Measurements from ENCODE around the gene C1orf167. TPM values are rescaled to one million over a fixed set of nuclear protein-coding genes. Genes with fewer than 3 reads are reported as not detected.

The C1orf167 gene
- total and polyA plus RNA-seq, 2 donors (not counting 1 experiment from before 2014, with no cell fraction given), result not detected

DNA sequence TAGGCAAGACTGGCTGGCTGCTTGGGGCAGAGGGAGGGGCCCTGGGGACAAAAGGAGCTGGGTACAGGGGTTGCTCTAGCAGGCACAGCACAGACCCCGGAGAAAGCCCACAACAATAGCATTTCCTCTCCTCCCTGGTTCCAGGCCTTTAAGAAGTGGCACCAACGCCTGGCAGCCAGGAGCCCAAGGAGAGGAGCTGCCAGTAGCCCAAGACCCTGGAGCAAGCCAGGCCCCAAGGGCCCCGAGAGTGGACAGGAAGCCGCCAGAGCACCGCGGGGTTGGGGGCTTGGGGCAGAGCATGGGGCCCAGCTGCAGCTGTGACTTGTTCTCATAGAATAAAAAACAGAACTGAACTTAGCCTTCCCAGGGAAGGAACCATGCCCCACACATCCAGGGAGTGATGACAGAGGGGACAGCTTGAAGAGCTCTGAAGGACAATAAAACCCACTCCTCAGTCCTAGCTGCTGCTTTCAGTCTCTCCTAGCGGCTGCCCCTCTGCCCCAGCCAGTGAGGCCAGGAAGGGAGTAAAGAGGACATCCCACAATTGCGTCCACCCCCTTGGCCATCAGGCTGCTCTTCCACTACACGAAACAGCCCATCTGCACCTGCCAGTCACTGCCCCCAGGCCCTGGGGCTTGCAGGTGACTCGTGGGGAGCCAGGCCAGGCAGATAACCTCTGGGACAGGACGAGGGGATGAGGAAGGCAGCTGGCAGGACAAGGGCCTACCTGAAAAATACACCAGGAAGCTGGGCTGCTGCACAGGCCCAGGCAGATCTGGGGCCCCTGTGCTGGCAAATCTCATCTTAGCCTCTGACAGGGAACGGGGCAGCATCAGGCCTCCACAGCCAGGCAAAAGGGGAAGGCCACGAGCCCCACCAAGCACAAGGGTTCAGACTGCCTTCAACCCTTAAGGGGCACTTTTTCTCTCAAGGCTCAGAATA, 27.4 kb downstream of the C1orf167 start:
- H3K4me1 ChIP-seq (ENCODE audit: control insufficient read depth in 2 of 2, insufficient read depth in 2 of 2, low read length in 2 of 2), result peaks cover 19 to 28% of the 10 kb centered on the region in 2 donors
- H3K4me3 Mint-ChIP-seq, result no peak overlapping the region
- H3K27ac ChIP-seq (ENCODE audit: low read length in 2 of 2), result no peak overlapping the region
- H3K4me3 ChIP-seq (ENCODE audit: control extremely low read depth in 1 of 5, extremely low read depth in 1 of 5, insufficient read depth in 1 of 5, low read depth in 2 of 5, low read length in 4 of 5), result no peak overlapping the region
- TF ChIP-seq EZH2 (IDR thresholded peaks at IDR 0.05; ENCODE audit: borderline replicate concordance, insufficient read depth, low read depth, low read length, poor library complexity, severe bottlenecking), result no peak
- TF ChIP-seq, protein P1, sequence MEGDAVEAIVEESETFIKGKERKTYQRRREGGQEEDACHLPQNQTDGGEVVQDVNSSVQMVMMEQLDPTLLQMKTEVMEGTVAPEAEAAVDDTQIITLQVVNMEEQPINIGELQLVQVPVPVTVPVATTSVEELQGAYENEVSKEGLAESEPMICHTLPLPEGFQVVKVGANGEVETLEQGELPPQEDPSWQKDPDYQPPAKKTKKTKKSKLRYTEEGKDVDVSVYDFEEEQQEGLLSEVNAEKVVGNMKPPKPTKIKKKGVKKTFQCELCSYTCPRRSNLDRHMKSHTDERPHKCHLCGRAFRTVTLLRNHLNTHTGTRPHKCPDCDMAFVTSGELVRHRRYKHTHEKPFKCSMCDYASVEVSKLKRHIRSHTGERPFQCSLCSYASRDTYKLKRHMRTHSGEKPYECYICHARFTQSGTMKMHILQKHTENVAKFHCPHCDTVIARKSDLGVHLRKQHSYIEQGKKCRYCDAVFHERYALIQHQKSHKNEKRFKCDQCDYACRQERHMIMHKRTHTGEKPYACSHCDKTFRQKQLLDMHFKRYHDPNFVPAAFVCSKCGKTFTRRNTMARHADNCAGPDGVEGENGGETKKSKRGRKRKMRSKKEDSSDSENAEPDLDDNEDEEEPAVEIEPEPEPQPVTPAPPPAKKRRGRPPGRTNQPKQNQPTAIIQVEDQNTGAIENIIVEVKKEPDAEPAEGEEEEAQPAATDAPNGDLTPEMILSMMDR (IDR thresholded peaks at IDR 0.05), result no peak
- peaks cover 2% of the 10 kb centered on the region for H3K79me2 ChIP-seq (ENCODE audit: control insufficient read depth, insufficient read depth, low read length)
- ChIA-PET CTCF (interaction anchor here (1.0 kb wide), 1 partner anchor 49 kb away, joined by 3 read pairs; no protein-coding TSS in a partner anchor), POLR2A (no interaction called here)
- 87% methylated on average over 13 of the region's 13 CpGs for WGBS (ENCODE audit: insufficient coverage)
- intact Hi-C loops (cut with micrococcal nuclease), result no loop called here
- H3K27me3 ChIP-seq (replicated peaks in 1 of 4; ENCODE audit: control extremely low read depth in 1 of 4, control insufficient read depth in 3 of 4, insufficient read depth in 4 of 4, low read length in 3 of 4), result no peaks in the 10 kb centered on the region
- no peak overlapping the region for H3K4me2 ChIP-seq (replicated peaks; ENCODE audit: low read depth, low read length, poor library complexity, severe bottlenecking)
- peaks cover 0 to 45% of the 10 kb centered on the region in 2 experiments for H3K36me3 ChIP-seq (replicated peaks in 1 of 2; ENCODE audit: control extremely low read depth in 1 of 2, control insufficient read depth in 1 of 2, extremely low read depth in 1 of 2, insufficient read depth in 2 of 2, low read length in 1 of 2)
- H2AFZ ChIP-seq (ENCODE audit: insufficient read depth, low read depth, low read length, poor library complexity, severe bottlenecking), result no peak overlapping the region
- H4K20me1 ChIP-seq (ENCODE audit: control insufficient read depth, insufficient read depth, low read length, poor library complexity, severe bottlenecking), result peaks cover 4% of the 10 kb centered on the region
- DNase-seq (no peak), ATAC-seq (ENCODE audit: low read depth) (no peak)
- H3K9me3 ChIP-seq (ENCODE audit: control extremely low read depth in 1 of 3, control insufficient read depth in 2 of 3, insufficient read depth in 1 of 3, low read length in 2 of 3), result no peaks in the 10 kb centered on the region
- no peaks in the 10 kb centered on the region for H3K27me3 Mint-ChIP-seq
- peak overlapping the region; percentile 50 for H3K27ac Mint-ChIP-seq
- no peak overlapping the region for H3K9ac ChIP-seq (ENCODE audit: low read length)
- H3K9me3 Mint-ChIP-seq (ENCODE audit: insufficient read depth), result no peaks in the 10 kb centered on the region
- H3K4me1 Mint-ChIP-seq, result peaks cover 35% of the 10 kb centered on the region
